ENCODE measurements around the gene ZNF652. TPM values are rescaled to one million over a fixed set of nuclear protein-coding genes. Genes with fewer than 3 reads are reported as not detected.

Gene ZNF652
- total and polyA plus RNA-seq, 2 of the 4 experiments (the other 2 are of a cell fraction) = 3.6 to 8.8 TPM

DNA sequence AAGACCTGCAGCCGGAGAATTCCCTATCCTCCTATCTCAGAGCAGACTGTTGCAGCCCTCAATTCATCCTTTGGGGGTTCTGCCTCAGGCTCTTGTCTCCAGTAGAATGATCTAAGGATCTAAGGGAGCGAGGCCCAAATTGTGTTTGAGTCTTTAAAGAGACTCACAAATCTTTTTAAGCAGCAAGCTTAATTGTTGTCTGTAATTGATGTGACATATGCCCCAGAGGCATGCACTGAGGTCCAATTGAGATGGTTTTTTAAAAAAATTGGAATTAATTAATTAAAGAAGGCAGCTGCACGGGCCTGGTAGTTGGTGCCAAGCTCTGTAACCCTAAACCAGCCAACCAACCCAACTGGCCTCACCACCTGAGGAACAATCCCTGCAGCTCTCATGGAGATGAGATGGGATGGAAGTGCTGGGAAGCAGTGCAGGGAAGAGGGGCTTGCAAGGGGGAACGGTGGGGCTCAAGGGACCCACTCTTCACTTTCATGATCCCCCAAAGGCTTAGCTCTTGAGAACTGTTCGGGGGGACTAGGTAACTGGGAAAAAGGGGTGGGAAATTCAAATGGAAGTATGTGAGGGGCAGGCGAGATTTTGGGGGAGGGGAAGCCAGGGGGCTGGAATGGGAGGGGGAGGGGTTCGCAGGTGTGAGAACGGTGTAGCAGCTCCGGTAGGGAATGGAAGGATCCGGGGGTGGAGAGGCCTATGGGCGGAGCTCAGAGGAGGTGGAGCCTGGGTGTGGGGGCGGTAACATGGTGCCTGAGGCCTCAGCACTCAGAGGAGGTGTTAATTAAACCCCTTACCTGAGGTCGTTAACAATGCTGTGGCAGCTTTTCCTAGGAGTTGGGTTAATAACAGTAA is 9.2 kb upstream of the ZNF652 start (continued):
- TF ChIP-seq RFX5 (IDR thresholded peaks at IDR 0.05; ENCODE audit: low read depth, low read length) = no peak
- no peak for TF ChIP-seq POLR2A (IDR thresholded peaks at IDR 0.05; ENCODE audit: low read depth, low read length)

- Histone ChIP-seq H2BK120ac (ENCODE audit: low read depth, low read length) (no peak overlapping the region), H3K4me3 (ENCODE audit: insufficient read depth, low read depth, low read length) (no peak overlapping the region), H3K4me1 (ENCODE audit: control insufficient read depth, insufficient read depth, low read length) (no peaks in the 10 kb centered on the region; the same call in 1 of the 2 replicates), H4K20me1 (ENCODE audit: insufficient read depth, low read length) (no peaks in the 10 kb centered on the region), H3K14ac (replicated peaks; ENCODE audit: low read depth, low read length) (no peak overlapping the region), H3K9me3 (ENCODE audit: control insufficient read depth, insufficient read depth, low read length) (no peaks in the 10 kb centered on the region), H2AFZ (replicated peaks; ENCODE audit: low read length, poor library complexity) (no peak overlapping the region), H3K27ac (ENCODE audit: insufficient read depth, low read length) (no peak overlapping the region), H2AK5ac (ENCODE audit: low read depth, low read length) (no peak overlapping the region), H3K23ac (ENCODE audit: low read depth, low read length) (no peak overlapping the region), H3K9me1 (ENCODE audit: insufficient read depth, low read length) (no peaks in the 10 kb centered on the region), H2AK9ac (replicated peaks; ENCODE audit: low read depth, low read length, poor library complexity) (no peak overlapping the region), H3K36me3 (ENCODE audit: control insufficient read depth, insufficient read depth, low read length) (no peaks in the 10 kb centered on the region), H3K18ac (ENCODE audit: low read depth, low read length) (no peak overlapping the region), H4K91ac (ENCODE audit: insufficient read depth, low read depth, low read length) (no peak overlapping the region), H4K5ac (ENCODE audit: low read depth, low read length) (no peak overlapping the region), H2BK5ac (ENCODE audit: low read depth, low read length, poor library complexity, severe bottlenecking) (no peak overlapping the region), H3K4me2 (ENCODE audit: low read depth, low read length) (no peak overlapping the region), H2BK20ac (ENCODE audit: low read depth, low read length) (no peak overlapping the region), H3K9ac (ENCODE audit: low read depth, low read length) (no peak overlapping the region), H3K27me3 (ENCODE audit: control insufficient read depth, insufficient read depth, low read length) (no peaks in the 10 kb centered on the region), H4K8ac (ENCODE audit: low read depth in 2 of 2, low read length in 2 of 2) (no peak overlapping the region), H3K4ac (ENCODE audit: low read depth, low read length) (no peak overlapping the region), H3K79me1 (ENCODE audit: low read depth in 1 of 2, low read length in 2 of 2) (no peaks in the 10 kb centered on the region), H3K56ac (ENCODE audit: extremely low read depth, insufficient read depth, low read length) (no peak overlapping the region), H2BK15ac (ENCODE audit: low read depth, low read length) (no peak overlapping the region)
- in situ Hi-C loops (cut with MboI; ENCODE audit: low sequenced_read_pairs) = no loop called here
- BruUV-seq (replicated peaks) = no TSS peak
- DNase-seq (no peak), ATAC-seq (ENCODE audit: low read depth) (no peak)
- WGBS, 2 experiments (ENCODE audit: extremely low coverage in 2 of 2, insufficient read length in 1 of 2) = no CpG with 5 or more reads among the region's 1 CpG
- dilution Hi-C loops (cut with HindIII; ENCODE audit: low sequenced_read_pairs, unreplicated experiment) = no loop called here
- CTCF ChIA-PET = no interaction called here
- POLR2A ChIA-PET (ENCODE audit: unreplicated experiment) = no interaction called here
- intact Hi-C loops (cut with micrococcal nuclease) = no loop called here
- TF ChIP-seq RAD21 (IDR thresholded peaks at IDR 0.05; ENCODE audit: low read length) (no peak), MAFK (IDR thresholded peaks at IDR 0.05; ENCODE audit: low read depth, low read length) (no peak), BHLHE40 (IDR thresholded peaks at IDR 0.05; ENCODE audit: low read depth, low read length) (no peak), MAZ (IDR thresholded peaks at IDR 0.05; ENCODE audit: borderline replicate concordance, low read depth, low read length) (no peak), CTCF (conservative IDR thresholded peaks at IDR 0.05; ENCODE audit: low read depth, low read length) (no peak), ELK1 (IDR thresholded peaks at IDR 0.05; ENCODE audit: borderline replicate concordance, low read depth, low read length) (no peak), CEBPB (IDR thresholded peaks at IDR 0.05; ENCODE audit: low read depth, low read length) (no peak), FOS (IDR thresholded peaks at IDR 0.05; ENCODE audit: low read depth, low read length) (no peak), NFE2L2 (IDR thresholded peaks at IDR 0.05; ENCODE audit: low read depth, low read length) (no peak), RFX5 (IDR thresholded peaks at IDR 0.05; ENCODE audit: low read depth, low read length) (no peak), MXI1 (IDR thresholded peaks at IDR 0.05; ENCODE audit: borderline replicate concordance, low read depth, low read length) (no peak)
- TF ChIP-seq, protein P1, sequence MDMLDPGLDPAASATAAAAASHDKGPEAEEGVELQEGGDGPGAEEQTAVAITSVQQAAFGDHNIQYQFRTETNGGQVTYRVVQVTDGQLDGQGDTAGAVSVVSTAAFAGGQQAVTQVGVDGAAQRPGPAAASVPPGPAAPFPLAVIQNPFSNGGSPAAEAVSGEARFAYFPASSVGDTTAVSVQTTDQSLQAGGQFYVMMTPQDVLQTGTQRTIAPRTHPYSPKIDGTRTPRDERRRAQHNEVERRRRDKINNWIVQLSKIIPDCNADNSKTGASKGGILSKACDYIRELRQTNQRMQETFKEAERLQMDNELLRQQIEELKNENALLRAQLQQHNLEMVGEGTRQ (IDR thresholded peaks at IDR 0.05; ENCODE audit: low read depth, low read length) = no peak
Observed at GRCh38 chr17:49369760-49370159, 7.7 kb upstream of the ZNF652 start.

Measured in IMR-90 (cell line).